ENCODE data around the gene PHF2. TPM values are rescaled to one million over a fixed set of nuclear protein-coding genes. Genes with fewer than 3 reads are reported as not detected.

Gene PHF2
- total and polyA plus RNA-seq, 9 of the 15 experiments (the other 6 are each of a cell fraction or from before 2014, with no cell fraction given), result 0.37 to 14.4 (median 8.1) TPM

- no TSS peak for BruUV-seq (replicated peaks)
- TF ChIP-seq KAT2B (IDR thresholded peaks at IDR 0.05; ENCODE audit: low read depth, low read length) (no peak), HES1 (IDR thresholded peaks at IDR 0.05; ENCODE audit: low read depth) (no peak), ZC3H4 (CRISPR knock-in tag; IDR thresholded peaks at IDR 0.05; ENCODE audit: borderline replicate concordance) (no peak), NCOA2 (IDR thresholded peaks at IDR 0.05; ENCODE audit: partially characterized antibody in 2 of 2) (no peak), MXD1 (CRISPR knock-in tag; IDR thresholded peaks at IDR 0.05; ENCODE audit: borderline replicate concordance, poor library complexity, severe bottlenecking) (no peak), PATZ1 (CRISPR knock-in tag; IDR thresholded peaks at IDR 0.05; ENCODE audit: borderline replicate concordance) (no peak), TCF15 (CRISPR knock-in tag; IDR thresholded peaks at IDR 0.05) (no peak), CBX1 (IDR thresholded peaks at IDR 0.05; ENCODE audit: low read depth) (no peak), TBP (optimal IDR thresholded peaks at IDR 0.05; ENCODE audit: low read depth, low read length) (no peak), IRF9 (tag; IDR thresholded peaks at IDR 0.05) (no peak), CEBPG (CRISPR knock-in tag; IDR thresholded peaks at IDR 0.05) (no peak), CEBPG (tag; conservative IDR thresholded peaks at IDR 0.05 in 1 of 2, IDR thresholded peaks at IDR 0.05 in 1 of 2) (no peak), CBX5 (IDR thresholded peaks at IDR 0.05; ENCODE audit: borderline replicate concordance, low read depth) (no peak), ZNF445 (CRISPR knock-in tag; IDR thresholded peaks at IDR 0.05; ENCODE audit: low read depth) (no peak), EP400 (IDR thresholded peaks at IDR 0.05) (no peak), BCOR (IDR thresholded peaks at IDR 0.05) (no peak), HLTF (IDR thresholded peaks at IDR 0.05) (no peak), CBX2 (IDR thresholded peaks at IDR 0.05; ENCODE audit: insufficient read depth, low read length, poor library complexity, severe bottlenecking) (no peak), ZNF354B (CRISPR knock-in tag; IDR thresholded peaks at IDR 0.05) (no peak)
- no peak overlapping the region for H3K27ac ChIP-seq (ENCODE audit: extremely low read depth, low read depth, low read length)
- ATAC-seq (no peak), DNase-seq (ENCODE audit: extremely low read depth in 1 of 4, low spot score in 3 of 4) (no peak), FAIRE-seq (no peak)
- no peak overlapping the region for H3K9ac ChIP-seq (ENCODE audit: insufficient read depth in 1 of 2, low read depth in 2 of 2, low read length in 2 of 2)
- no peak overlapping the region for H3K4me2 ChIP-seq (ENCODE audit: insufficient read depth, low read length)
- peaks cover 3% of the 10 kb centered on the region for H3K9me1 ChIP-seq (ENCODE audit: control insufficient read depth, insufficient read depth, low read length)
- no peaks in the 10 kb centered on the region for H3K36me3 ChIP-seq (ENCODE audit: control insufficient read depth, insufficient read depth, low read length)
- H3K4me3 ChIP-seq, result no peak overlapping the region
- intact Hi-C loops (cut with micrococcal nuclease) (no loop called here), in situ Hi-C loops (cut with MboI) (no loop called here)
- ChIA-PET POLR2A (interaction anchor here (0.6 to 1.3 kb wide), 2 partner anchors 11 to 36 kb away, joined by 3 to 5 read pairs; no protein-coding TSS in a partner anchor), CTCF (ENCODE audit: low intra/inter-chr PET ratio) (no interaction called here)
- H4K20me1 ChIP-seq (replicated peaks; ENCODE audit: control insufficient read depth, insufficient read depth, low read length), result peaks cover 8% of the 10 kb centered on the region; the same call in 1 of the 2 replicates
- H3K4me1 ChIP-seq (replicated peaks in 1 of 2; ENCODE audit: control insufficient read depth in 2 of 2, insufficient read depth in 2 of 2, low read length in 2 of 2), result peaks cover 3 to 21% of the 10 kb centered on the region in 2 experiments; a peak in 3 of 5 replicates
- H3K9me3 ChIP-seq (replicated peaks; ENCODE audit: control insufficient read depth, insufficient read depth, low read depth, low read length), result no peaks in the 10 kb centered on the region
- no peak overlapping the region for H2AFZ ChIP-seq (ENCODE audit: low read depth, low read length)
- no peaks in the 10 kb centered on the region for H3K27me3 ChIP-seq (ENCODE audit: control insufficient read depth in 2 of 2, insufficient read depth in 2 of 2, low read length in 2 of 2)
- H3K79me2 ChIP-seq (ENCODE audit: control insufficient read depth, insufficient read depth, low read length), result peaks cover 5% of the 10 kb centered on the region; the same call in 1 of the 3 replicates
- 64% methylated on average over 6 of the region's 6 CpGs for WGBS (ENCODE audit: insufficient coverage, low coverage, missing lambda C conversion rate)
Observed at GRCh38 chr9:93617273-93617672, 40.9 kb downstream of the PHF2 start.
